Stimulated activated CD4-positive, alpha-beta T cell treated with anti-CD3 and anti-CD28 coated beads, Interleukin-1b, Interleukin-23, amount 100 ng/mL, for 1 hour (primary cell): ENCODE results near the gene CFAP77.

Experiments
- DNase-seq, 2 donors: peaks; one replicate each; pipeline ENCODE4 v3.0.0-alpha.2; 2020; ENCODE audit warnings: low read depth in 2 of 2

Gene CFAP77

DNA sequence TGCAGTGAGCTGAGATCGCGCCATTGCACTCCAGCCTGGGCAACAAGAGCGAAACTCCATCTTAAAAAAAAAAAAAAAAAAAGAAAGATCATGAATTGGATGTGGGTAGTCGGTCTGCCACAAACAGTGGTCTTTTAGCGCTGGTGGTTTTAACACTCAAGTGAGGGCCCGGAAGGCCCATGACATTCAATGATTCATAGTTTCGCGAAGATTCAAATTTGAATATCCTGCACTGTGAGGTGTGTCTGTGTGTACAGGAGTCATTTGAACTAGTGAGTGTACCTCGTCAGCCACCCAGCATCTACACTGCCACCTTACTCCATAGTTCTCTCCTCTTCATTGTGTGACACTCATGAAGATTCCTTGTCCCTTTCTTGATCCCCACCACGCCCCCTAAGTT, 41.3 kb downstream of the CFAP77 start:
- DNase-seq: no peak

DNA sequence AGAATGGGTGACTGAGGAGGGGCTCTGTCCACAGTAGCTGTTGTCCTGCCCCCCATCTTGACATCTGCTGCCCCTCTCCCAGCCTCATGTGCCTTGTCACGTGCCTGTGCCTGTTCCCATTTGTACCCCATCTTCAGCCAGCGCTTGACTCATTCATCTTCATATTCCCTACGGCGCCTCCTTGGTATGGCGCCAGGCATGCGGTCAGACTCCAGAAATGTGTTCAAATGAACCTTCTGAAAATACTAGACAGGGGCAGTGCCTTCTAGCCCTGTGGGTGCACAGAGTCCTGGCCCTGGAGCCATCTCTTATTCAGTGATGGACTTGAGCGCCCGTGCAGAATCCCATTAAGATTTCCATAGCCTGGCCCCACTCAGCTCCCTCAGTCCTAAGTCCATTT, 46.2 kb downstream of the CFAP77 start:
- DNase-seq: no peak

DNA sequence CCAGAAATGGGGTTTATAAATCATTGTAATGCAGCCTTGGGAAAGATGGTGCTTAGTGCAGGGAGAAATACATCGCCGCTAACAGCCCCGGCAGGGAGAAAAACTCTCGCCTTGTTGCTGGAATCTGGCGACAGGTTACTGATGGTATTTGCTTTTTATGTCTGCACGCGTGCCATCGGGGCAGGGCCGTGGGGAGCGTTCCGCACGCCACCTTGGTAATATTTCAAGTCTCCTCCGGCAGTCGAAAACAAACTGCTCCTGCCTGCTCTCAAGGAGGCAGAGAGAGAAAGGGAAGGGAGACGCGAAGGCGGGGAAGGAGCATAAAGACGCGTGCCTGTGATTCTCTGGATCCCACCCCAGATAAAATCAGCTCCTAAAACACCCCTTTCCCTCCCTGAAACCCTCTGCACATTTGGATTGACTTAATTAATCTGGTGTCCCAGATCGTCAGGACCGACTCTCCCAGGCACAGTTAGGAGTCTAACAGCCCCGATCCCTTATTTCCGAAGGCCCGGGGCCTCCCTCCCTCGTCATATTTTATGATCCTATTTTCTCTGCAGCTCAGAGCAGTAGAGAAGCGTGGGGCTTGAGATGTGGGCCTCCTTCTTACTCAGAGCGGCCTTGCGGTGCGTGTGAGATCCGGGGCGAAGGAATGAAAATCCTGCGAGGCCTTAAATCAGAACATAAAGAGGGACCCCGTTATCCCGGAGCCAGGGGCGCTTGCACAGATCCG, 47.7 kb downstream of the CFAP77 start:
- DNase-seq: no peak

DNA sequence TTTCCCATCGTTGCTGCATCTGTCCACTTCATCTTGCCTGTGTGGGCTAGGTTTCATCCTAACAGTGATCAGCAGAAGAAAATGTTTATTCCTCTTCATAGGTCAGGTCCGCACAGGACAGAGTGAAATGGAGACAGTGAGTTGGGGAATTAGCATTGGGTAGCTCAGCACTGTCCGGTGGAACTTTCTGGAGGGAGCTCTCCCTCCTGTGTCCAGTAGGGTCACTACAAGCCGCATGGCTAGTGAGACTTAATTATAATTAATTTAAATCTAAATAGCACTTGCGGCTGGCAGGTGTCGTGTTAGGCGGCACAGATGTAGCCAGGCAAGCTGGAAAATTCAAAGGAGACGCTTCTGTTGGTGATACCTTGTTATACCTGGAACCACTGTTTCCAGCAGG, 48.4 kb downstream of the CFAP77 start:
- no peak for DNase-seq

DNA sequence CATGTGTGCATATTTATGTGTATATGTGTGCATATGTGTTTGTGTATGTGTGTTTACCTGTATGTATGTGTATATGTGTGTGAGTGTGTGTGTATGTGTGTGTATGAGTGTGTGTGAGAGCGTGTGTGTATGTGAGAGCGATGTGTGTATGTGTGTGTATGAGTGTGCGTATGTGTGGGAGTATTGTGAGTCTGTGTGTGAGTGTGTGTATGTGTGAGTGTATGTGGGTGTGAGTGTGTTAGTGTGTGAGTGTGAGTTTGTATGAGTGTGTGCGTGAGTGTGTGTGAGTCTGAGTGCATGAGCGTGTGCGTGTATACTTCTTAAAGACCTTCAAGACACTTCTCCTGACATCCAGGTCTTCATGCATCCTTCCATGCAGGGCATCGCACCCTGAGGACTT, 49.6 kb downstream of the CFAP77 start:
- no peak for DNase-seq

DNA sequence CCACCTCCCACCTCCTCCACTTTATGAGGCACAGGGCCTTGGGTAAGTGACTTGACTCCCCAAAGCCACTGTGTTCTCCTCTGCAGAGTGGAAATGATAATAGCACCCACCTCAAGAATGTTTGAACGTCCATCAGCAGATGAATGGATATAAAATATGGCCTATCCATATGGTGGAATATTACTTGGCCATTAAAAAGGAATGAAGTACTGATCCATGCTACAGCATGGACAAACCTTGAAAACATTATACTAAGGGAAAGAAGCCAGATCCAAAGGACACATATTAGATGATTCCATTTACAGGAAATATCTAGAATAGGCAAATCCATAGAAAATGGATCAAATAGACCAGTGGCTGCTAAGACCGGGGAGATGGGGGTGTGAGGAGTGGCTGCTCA, 50.2 kb downstream of the CFAP77 start:
- DNase-seq: no peak

DNA sequence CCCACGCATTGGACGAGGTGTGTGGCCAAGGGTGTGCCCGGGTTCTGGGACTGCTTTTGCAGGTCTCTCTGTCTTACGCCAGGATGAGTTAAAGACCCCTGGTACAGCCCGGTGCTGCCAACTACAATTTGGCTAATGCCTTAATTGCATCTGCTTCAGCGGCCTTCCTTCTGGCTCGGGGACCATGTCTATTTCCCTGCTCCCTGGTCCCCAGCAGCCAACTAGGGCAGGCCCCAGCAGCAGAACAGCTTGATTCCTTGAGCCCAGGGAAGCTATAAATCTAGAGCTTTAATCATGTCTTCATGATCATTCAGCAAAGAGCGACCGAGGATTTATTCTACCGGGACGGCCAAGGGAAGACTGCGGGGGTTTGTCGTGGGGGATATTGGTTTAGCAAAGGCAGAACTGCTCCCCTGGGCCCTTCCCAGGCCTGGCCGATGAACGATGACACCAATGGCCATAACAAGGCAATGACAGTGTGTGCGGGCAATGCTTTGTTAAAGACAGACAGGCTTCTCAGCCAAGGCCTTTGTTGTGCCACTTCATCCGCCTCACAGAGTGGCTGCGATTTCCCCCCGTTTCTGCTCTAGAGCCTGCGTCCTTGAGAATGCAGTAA, 51.4 kb downstream of the CFAP77 start:
- no peak for DNase-seq

DNA sequence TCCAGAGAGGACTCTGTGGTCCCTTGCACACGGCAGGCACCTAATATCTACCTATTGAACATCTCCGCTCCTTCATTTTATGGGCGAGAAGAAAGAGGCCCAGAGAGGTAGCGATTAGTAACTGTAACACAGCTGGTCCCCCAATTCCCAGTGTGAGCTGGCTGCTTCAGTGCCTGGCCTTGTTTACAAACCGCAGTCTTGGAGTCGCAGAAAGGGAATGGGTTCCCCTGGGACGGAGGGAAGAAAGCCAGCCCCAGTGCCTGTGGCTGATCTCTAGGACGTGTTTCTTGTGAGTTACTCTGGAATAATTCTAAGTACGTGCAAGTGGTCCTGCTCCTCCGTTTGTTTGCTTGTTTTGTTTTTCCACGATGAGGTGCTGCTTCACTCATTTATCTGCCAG, 52.0 kb downstream of the CFAP77 start:
- DNase-seq: no peak

DNA sequence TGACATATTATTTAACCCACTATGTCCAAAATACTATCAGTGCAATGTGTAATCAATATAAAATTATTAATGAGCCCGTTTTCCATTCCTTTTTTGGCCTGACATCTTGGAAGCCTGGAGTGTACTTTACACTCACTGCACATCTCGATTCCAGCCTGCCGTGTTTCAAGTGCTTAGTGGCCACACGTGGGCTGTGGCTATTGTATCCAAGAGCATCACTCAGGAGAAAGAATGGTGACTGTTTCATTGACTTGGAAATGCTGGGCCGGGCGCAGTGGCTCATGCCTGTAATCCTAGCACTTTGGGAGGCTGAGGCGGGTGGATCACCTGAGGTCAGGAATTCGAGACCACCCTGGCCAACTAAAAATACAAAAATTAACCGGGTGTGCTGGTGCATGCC, 54.5 kb downstream of the CFAP77 start:
- no peak for DNase-seq

DNA sequence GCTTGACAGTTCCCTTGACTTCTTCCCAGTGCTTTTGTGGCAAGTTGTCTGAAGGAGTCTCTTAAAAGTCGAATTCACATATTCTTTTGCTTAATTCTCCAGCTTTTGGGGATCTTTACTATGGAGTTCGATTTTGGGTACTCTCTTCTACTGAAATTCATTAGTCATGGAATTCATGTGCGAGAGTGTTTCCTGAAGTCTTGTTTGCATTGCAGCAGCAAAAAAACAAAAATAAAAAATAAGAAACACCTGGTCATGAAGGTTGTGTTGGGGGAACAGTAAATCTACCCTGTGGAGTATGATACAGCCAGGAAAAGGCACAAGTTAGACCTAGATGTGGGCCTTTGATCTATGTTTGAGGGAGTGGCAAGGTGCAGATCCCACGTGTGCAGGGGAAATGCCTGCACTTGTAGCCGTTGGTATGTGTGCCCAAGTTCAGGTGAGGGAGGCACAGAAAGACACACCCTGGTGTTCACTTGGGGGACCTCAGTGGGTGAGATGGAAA, 55.2 kb downstream of the CFAP77 start:
- no peak for DNase-seq

DNA sequence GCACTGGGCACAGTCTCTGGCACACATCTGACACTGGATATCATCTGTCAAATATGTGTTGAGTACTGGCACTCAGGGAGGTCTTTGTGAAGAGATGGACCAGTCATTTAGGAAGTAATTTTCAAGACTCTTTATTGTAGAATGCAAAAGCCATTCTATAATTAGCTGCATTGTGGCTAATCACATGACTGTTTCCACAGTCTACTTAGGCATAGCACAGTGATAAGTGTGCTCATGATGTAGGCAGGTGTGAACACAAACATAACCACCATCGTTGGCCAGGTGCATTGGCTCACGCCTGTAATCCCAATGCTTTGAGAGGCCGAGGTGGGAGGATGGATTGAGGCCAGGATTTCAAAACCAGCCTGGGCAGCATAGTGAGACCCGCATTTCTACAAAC, 62.2 kb downstream of the CFAP77 start:
- DNase-seq: no peak

DNA sequence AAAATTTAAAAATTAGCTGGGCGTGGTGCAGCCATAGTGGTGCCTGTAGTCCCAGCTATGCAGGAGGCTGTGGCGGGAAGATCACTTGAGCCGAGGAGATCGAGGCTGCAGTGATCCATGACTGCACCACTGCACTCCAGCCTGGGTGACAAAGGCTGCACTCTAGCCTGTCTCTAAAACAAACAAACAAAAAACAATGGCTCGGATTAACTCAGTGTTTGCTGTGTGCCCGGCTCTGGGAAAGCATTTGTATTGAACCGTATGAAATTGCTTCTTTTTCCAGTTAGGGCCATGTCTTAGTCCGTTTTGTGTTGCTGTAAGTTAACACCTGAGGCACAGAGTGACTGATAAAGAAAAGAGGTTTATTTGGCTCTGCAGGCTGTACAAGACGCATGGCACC, 62.6 kb downstream of the CFAP77 start:
- DNase-seq: no peak

DNA sequence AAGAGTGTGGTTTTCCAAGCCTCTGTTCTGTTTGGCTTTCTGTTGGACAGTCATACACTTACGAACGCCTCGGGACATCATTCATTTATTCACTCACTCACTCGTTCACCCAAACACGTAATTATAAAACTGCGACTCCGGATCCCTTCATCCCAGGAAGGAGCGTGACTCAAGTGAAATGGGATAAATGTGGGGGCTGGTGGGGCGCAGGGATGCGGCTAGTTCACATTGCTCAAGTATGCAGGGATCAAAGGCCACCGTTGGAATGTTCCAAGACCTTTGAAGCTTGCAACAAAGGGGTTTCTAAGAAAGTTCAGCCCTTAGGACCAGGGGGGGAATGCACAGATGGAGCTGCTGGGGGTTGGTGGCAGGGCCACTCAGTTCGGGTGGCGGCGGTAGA, 64.2 kb downstream of the CFAP77 start:
- no peak for DNase-seq

DNA sequence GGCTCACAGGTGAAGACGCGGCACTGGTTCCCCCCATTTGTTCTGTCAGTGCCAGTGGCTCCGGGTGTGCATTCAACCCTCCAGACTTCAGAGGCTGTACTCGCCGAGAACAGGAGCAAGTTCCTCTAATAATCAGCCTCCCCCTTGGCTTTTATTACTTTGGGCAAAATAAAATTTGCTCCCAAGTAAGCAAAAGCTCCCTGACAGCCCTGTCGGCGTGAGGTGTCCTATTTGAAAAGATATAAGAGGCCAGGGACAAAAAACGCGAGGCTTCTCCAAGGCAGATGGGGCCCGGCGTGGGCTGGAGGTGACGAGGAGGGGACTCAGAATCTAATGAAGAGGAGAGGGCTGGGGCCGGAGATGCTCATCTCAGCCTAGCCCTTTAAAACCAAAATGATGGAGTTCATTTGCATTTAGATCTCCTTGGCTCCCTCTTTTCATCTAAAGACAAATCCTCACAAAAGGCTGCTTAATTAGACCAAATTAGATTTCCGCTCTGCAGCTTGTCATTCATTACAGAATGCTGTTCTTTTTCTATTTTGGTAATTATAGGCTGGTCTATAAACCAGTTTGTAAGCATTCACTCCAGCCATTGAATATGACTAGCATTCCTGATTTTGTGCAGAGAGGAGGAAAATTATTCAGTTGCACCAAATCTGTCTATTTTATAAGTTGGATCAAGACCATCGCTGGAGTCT, 68.5 kb downstream of the CFAP77 start:
- no peak for DNase-seq

DNA sequence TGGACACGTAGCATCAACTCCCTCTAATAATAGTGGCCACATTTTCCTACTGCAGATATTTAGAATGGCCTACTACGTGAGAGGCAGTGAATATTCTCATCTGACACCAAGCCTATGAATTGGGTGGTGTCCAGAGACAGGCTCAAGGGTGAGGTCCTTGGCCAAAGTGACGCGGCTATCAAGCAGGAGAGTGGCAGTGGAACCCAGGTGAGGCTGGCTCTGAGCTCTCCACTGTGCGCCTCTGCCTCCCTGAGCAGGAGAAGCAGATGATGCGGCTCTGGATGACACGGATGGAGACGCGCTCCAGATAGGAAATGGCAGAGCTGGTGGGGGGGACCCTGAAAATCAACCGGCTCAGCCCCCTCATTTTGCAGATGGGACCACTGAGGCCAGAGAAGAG, 69.7 kb downstream of the CFAP77 start:
- DNase-seq: no peak

DNA sequence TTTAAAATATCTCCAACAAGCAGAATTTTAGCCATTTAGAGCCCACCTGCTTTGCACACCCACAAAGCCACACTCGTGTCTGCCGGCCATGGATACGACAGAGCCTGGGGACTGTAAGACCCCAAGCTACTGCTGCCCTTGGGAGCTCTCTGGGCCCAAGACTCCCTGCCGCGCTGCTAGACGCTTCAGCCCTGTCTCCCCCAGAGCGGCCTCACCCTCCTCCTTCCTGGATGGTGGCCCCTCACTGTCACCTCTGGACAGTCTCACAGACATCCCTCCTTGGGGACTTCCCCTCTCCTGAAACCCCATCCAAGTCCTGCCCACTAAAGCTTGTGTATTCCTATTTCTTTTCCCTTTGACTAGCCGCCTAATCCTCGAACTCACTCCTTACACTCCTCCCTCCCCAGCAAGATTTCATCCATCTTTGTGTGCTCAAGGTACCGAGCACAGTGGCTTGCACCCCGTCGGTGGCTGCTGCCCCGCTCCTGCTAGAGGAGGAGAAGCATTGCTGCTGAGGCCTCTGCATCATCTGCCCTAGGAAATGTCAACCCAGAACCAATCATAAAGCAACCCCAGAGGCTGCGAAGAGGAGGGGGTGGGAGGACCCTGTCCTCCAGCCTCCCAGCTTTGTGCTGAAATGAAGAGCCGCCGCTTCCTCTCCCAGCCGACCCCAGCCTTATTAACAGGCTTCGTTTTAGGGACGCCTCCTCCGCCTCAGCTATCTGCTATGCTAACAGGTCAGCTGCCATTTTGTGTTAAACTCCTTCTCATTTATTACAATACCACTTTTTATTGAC, 71.2 kb downstream of the CFAP77 start:
- no peak for DNase-seq

DNA sequence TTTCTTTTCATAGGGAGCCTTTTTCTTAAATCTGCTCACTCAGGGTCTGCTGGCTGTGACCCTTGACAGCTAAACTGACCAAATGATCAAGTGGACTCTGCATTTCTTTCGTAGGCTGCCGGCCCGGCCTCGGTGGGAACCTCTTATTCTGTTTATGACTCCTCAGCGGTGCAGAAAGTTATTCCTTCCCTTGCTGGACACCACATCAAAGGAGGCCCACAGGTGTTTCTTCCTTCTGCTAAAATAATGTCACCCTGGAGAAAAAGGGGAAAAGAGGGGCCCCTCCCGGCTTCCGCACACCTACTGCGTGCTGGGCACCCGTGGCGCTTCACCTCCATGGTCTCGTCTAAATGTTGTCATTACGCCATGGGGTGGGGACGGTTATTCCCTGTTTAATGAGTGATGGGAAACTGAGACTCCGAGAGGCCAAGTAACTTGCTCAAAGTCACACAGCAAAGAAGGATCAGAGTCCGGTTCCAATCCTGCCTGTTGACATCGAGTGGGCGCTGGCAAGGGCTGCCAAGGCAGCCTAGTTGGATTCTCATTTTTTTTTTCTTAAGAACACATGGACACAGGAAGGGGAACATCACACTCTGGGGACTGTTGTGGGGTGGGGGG, 72.3 kb downstream of the CFAP77 start:
- DNase-seq: no peak

DNA sequence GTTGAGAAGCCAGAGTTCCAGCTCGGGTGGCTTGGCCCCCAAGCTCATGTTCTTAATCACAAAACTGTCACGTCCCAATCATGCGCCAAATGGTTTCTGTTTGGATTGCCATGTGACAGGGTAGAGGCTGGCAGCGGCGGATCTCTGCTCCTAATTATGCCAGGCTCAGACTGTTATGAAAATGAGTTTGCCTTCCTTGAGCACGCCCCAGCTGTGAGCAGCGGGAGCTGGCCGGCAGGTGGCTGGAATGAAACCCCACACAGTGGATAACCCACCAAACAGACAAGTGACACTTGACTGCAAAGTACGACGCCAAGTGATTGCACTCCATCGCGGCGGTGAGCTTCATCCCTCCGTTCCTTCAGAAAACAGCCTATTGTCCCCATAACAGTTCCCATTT, 75.4 kb downstream of the CFAP77 start:
- DNase-seq: no peak

DNA sequence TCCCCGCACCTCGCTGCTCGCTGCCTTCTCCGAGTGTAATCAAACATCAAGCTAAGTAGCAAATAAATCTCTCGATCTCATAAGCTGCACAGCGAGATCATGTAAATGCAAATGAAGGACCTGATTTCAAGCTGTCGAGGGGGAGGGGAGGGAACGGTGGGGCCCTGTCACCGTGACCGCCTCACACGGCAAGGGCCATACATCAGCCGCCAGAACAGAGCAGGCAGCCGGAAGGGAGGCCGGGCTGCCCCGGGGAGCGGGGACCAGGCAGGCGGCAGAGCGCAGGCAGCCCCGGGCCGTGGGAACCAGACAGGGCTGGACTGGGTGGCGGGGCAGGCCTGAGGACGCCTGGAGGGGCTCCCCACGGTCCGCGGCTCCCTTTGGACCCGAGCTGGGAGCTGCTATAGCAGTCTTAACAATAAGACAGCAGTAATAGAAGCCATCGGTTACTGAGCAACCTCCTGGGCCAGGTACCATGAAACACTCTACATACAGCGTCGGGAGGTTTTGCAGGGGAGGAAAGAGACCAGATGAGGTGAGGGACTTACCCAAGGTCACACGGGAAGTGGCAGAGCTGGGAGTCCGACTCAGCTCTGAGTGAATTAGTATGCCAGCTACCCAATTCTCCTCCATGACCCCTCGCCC, 76.8 kb downstream of the CFAP77 start:
- DNase-seq: no peak

DNA sequence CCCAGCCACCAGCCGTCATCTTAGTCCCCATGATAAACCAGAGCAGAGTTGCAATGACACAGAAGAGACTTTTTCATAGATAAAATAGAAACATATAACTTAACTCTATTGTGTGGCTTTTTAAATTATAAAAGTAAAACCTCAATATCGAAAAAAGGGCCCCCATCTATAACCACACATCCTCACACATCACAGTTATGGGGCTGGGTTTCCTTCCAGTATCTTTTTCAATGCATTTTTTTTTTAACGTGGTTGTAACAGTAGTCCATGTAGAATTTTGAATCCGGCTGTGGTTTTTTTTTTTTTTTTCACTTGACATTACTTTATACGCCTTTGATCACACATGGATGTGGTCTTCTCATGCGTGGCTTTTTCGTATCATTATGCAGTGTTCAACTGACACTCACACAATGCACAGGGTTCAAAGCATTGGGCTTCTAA, 77.4 kb downstream of the CFAP77 start:
- no peak for DNase-seq

DNA sequence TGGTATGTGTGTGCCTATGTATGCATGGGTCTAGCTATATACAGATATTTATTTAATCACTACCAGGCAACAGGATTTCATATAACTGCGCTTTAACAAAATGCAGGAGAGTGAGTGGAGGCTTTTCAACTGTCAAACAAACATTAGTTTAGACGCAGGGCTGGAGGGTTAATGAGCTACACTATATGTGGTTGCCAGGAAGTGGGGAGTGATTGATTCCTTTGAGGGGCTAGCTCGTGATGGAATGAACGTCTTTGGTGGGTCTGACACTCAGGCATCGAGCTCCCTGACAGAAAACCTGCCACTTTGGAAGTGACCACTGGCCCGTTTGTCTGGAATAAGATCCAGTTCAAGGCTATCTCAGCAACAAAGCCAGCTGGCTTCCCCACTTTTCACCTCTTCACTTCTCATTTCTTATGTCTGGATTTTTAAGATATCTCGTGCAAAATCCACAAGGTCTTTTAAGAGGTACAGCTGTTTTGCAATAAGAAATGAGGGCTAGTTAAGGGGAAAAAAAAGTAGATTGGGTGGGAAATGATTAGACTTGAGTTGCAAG, 78.0 kb downstream of the CFAP77 start:
- no peak for DNase-seq
